ENCODE results near the gene CACNA2D2. TPM values are rescaled to one million over a fixed set of nuclear protein-coding genes. Genes with fewer than 3 reads are reported as not detected.

Gene CACNA2D2
- polyA plus RNA-seq, 1 of the 3 experiments (the other 2 are of a cell fraction): 1.1 TPM

GRCh38 chr3:50472958-50473357 lies 30.5 kb downstream of the CACNA2D2 start:
- POLR2A ChIA-PET: no interaction called here
- TF ChIP-seq YY1 (IDR thresholded peaks at IDR 0.05; ENCODE audit: low read depth): no peak
- no peak for TF ChIP-seq FOSL2 (IDR thresholded peaks at IDR 0.05; ENCODE audit: borderline replicate concordance, low read depth)
- no peak for TF ChIP-seq NFIC (IDR thresholded peaks at IDR 0.05; ENCODE audit: borderline replicate concordance)
- TF ChIP-seq TAF1 (IDR thresholded peaks at IDR 0.05; ENCODE audit: borderline replicate concordance, low read depth, low read length): no peak
- TF ChIP-seq MXI1 (IDR thresholded peaks at IDR 0.05; ENCODE audit: low read depth, low read length): no peak
- TF ChIP-seq CTCF (IDR thresholded peaks at IDR 0.05): no peak
- TF ChIP-seq, protein P1, sequence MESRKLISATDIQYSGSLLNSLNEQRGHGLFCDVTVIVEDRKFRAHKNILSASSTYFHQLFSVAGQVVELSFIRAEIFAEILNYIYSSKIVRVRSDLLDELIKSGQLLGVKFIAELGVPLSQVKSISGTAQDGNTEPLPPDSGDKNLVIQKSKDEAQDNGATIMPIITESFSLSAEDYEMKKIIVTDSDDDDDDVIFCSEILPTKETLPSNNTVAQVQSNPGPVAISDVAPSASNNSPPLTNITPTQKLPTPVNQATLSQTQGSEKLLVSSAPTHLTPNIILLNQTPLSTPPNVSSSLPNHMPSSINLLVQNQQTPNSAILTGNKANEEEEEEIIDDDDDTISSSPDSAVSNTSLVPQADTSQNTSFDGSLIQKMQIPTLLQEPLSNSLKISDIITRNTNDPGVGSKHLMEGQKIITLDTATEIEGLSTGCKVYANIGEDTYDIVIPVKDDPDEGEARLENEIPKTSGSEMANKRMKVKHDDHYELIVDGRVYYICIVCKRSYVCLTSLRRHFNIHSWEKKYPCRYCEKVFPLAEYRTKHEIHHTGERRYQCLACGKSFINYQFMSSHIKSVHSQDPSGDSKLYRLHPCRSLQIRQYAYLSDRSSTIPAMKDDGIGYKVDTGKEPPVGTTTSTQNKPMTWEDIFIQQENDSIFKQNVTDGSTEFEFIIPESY (IDR thresholded peaks at IDR 0.05; ENCODE audit: borderline replicate concordance, low read depth): no peak
- no peak for TF ChIP-seq EP300 (IDR thresholded peaks at IDR 0.05; ENCODE audit: borderline replicate concordance in 1 of 2, low read depth in 1 of 2, low read length in 1 of 2)
- no peak for TF ChIP-seq JUND (IDR thresholded peaks at IDR 0.05)
- TF ChIP-seq EZH2phosphoT487 (IDR thresholded peaks at IDR 0.05; ENCODE audit: borderline replicate concordance, low read depth): no peak
- TF ChIP-seq PBX3 (IDR thresholded peaks at IDR 0.05): no peak
- TF ChIP-seq USF2 (IDR thresholded peaks at IDR 0.05; ENCODE audit: borderline replicate concordance, low read depth, low read length): no peak
- TF ChIP-seq REST (IDR thresholded peaks at IDR 0.05; ENCODE audit: low read depth, low read length): no peak
- TF ChIP-seq NRF1 (IDR thresholded peaks at IDR 0.05; ENCODE audit: low read depth, low read length): no peak
- no peak for TF ChIP-seq FOXM1 (IDR thresholded peaks at IDR 0.05; ENCODE audit: low read depth)
- TF ChIP-seq ELF1 (IDR thresholded peaks at IDR 0.05): no peak
- TF ChIP-seq POLR2AphosphoS5 (IDR thresholded peaks at IDR 0.05; ENCODE audit: low read depth, low read length): no peak
- no peak for TF ChIP-seq SIN3A (IDR thresholded peaks at IDR 0.05; ENCODE audit: borderline replicate concordance, low read depth, low read length)
- Histone ChIP-seq H3K79me2 (ENCODE audit: insufficient read depth) (no peaks in the 10 kb centered on the region), H3K4me3 (ENCODE audit: low read depth in 2 of 2, low read length in 1 of 2) (no peak overlapping the region), H3K4me1 (ENCODE audit: control insufficient read depth in 1 of 2, insufficient read depth in 2 of 2, low read depth in 1 of 2, low read length in 1 of 2) (peaks cover 0 to 7% of the 10 kb centered on the region in 2 experiments; a peak in 1 of 4 replicates), H3K9me3 (no peaks in the 10 kb centered on the region), H3K9ac (no peak overlapping the region), H3K27ac (ENCODE audit: low read depth in 2 of 2, low read length in 1 of 2) (no peak overlapping the region), H2AFZ (ENCODE audit: low read depth) (no peak overlapping the region), H3K4me2 (no peak overlapping the region), H3K36me3 (replicated peaks in 1 of 2; ENCODE audit: control insufficient read depth in 1 of 2, insufficient read depth in 2 of 2, low read length in 1 of 2) (no peaks in the 10 kb centered on the region), H4K20me1 (ENCODE audit: insufficient read depth) (no peaks in the 10 kb centered on the region), H3K27me3 (ENCODE audit: insufficient read depth) (no peaks in the 10 kb centered on the region), H3K9me2 (no peaks in the 10 kb centered on the region), H3F3A (replicated peaks; ENCODE audit: insufficient read depth) (no peaks in the 10 kb centered on the region)
- WGBS (ENCODE audit: low lambda C conversion rate): 75% methylated on average over 5 of the region's 6 CpGs
- DNase-seq: no peak
- CTCF ChIA-PET: interaction anchor here (1.3 to 2.0 kb wide), 2 partner anchors 9 to 37 kb away, joined by 3 to 5 read pairs; no protein-coding TSS in a partner anchor

Measured in SK-N-SH (cell line).